Osteocyte (in vitro differentiated cells): ENCODE measurements around the gene LHFPL4. TPM values are rescaled to one million over a fixed set of nuclear protein-coding genes. Genes with fewer than 3 reads are reported as not detected.

Experiments used
- DNase-seq: peaks from one replicate; pipeline ENCODE4 v3.0.0; 2021; ENCODE audit warnings: mixed read lengths; ENCODE audit not compliant: unreplicated experiment; ENCODE audit errors: extremely low spot score
- H3K27ac Mint-ChIP-seq: one replicate; pipeline ENCODE4 v1.8.0; 2021; ENCODE audit warnings: mild to moderate bottlenecking, mixed read lengths; ENCODE audit not compliant: unreplicated experiment
- H3K27me3 Mint-ChIP-seq: one replicate; pipeline ENCODE4 v1.8.0; 2021; ENCODE audit warnings: mixed read lengths; ENCODE audit not compliant: unreplicated experiment
- H3K36me3 Mint-ChIP-seq: one replicate; pipeline ENCODE4 v1.8.0; 2021; ENCODE audit warnings: mixed read lengths; ENCODE audit not compliant: unreplicated experiment
- H3K4me1 Mint-ChIP-seq: one replicate; pipeline ENCODE4 v1.8.0; 2021; ENCODE audit warnings: mixed read lengths; ENCODE audit not compliant: unreplicated experiment
- H3K4me3 Mint-ChIP-seq: one replicate; pipeline ENCODE4 v1.8.0; 2021; ENCODE audit warnings: mild to moderate bottlenecking, moderate library complexity, mixed read lengths; ENCODE audit not compliant: unreplicated experiment
- H3K9me3 Mint-ChIP-seq: one replicate; pipeline ENCODE4 v1.8.0; 2021; ENCODE audit warnings: mixed read lengths; ENCODE audit not compliant: unreplicated experiment
- CTCF ChIP-seq: fragments of 200-600 bp; sonication (generic); IDR thresholded peaks from 2 replicates; pipeline ENCODE4 v1.5.0; 2021; ENCODE audit warnings: antibody characterized with exemption, mild to moderate bottlenecking, moderate library complexity
- total RNA-seq: library from RNA; stranded (reverse); gene quantifications from 2 replicates; pipeline ENCODE4 v1.2.1, GENCODE V29; 2021

LHFPL4 gene
- total RNA-seq, 1 donor from 2014 or later, result not detected

GRCh38 chr3:9536212-9536611 lies 17.4 kb downstream of the LHFPL4 start:
- H3K27ac Mint-ChIP-seq, result no peak overlapping the region
- DNase-seq, result no peak
- H3K9me3 Mint-ChIP-seq, result no peaks in the 10 kb centered on the region
- no peak for TF ChIP-seq CTCF
- peaks cover 17% of the 10 kb centered on the region for H3K27me3 Mint-ChIP-seq
- H3K4me1 Mint-ChIP-seq, result no peaks in the 10 kb centered on the region
- H3K4me3 Mint-ChIP-seq, result no peak overlapping the region
- H3K36me3 Mint-ChIP-seq, result no peaks in the 10 kb centered on the region

- no peak for DNase-seq
- Mint-ChIP-seq H3K9me3 (no peaks in the 10 kb centered on the region), H3K27me3 (peaks cover 18% of the 10 kb centered on the region), H3K36me3 (no peaks in the 10 kb centered on the region), H3K4me1 (no peaks in the 10 kb centered on the region), H3K4me3 (no peak overlapping the region), H3K27ac (no peak overlapping the region)
- TF ChIP-seq CTCF, result no peak
Observed at GRCh38 chr3:9534429-9534828, 19.2 kb downstream of the LHFPL4 start.

GRCh38 chr3:9525078-9525477 lies 28.5 kb downstream of the LHFPL4 start:
- TF ChIP-seq CTCF, result no peak
- Mint-ChIP-seq H3K27me3 (peaks cover 29% of the 10 kb centered on the region), H3K4me1 (no peaks in the 10 kb centered on the region), H3K4me3 (no peak overlapping the region), H3K27ac (no peak overlapping the region), H3K9me3 (peaks cover 11% of the 10 kb centered on the region), H3K36me3 (no peaks in the 10 kb centered on the region)
- DNase-seq, result no peak

GRCh38 chr3:9514956-9515355 lies 38.7 kb downstream of the LHFPL4 start:
- H3K4me3 Mint-ChIP-seq, result no peak overlapping the region
- no peak for TF ChIP-seq CTCF
- no peak overlapping the region for H3K27ac Mint-ChIP-seq
- DNase-seq, result no peak
- H3K4me1 Mint-ChIP-seq, result no peaks in the 10 kb centered on the region
- no peaks in the 10 kb centered on the region for H3K9me3 Mint-ChIP-seq
- H3K27me3 Mint-ChIP-seq, result peaks cover 25% of the 10 kb centered on the region
- H3K36me3 Mint-ChIP-seq, result no peaks in the 10 kb centered on the region

GRCh38 chr3:9514306-9514705 lies 39.3 kb downstream of the LHFPL4 start:
- no peaks in the 10 kb centered on the region for H3K36me3 Mint-ChIP-seq
- no peak overlapping the region for H3K4me3 Mint-ChIP-seq
- no peak for DNase-seq
- H3K4me1 Mint-ChIP-seq, result no peaks in the 10 kb centered on the region
- no peak overlapping the region for H3K27ac Mint-ChIP-seq
- H3K27me3 Mint-ChIP-seq, result peaks cover 26% of the 10 kb centered on the region
- no peaks in the 10 kb centered on the region for H3K9me3 Mint-ChIP-seq
- no peak for TF ChIP-seq CTCF
